GM12874 (cell line): ENCODE results near the gene CDH8.

Experiments used
- CTCF ChIP-seq: IDR thresholded peaks from 2 replicates; pipeline ENCODE4 v1.5.1; 2011; ENCODE audit warnings: low read depth, mild to moderate bottlenecking, control low read depth, low read length, moderate library complexity; ENCODE audit not compliant: insufficient read depth

Gene CDH8

DNA sequence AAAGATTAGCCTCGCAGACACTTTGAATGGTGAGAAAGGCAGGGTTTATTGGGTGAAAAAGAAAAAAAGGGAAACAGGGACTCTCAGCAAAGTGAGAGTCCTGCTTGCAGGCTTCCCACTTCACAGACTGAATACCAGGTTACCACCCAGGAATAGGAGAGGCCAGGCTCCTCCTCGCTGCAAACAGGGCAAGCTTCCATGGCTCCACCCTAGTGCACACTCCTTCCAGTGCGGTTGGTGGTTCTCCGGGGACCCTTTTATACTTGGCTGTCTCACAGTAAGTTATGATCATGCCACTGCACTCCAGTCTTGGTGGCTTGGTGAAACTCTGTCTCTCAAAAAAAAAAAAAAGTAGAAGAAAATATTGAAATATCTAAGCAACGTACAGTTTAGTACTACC lies 30.5 kb upstream of the CDH8 start:
- TF ChIP-seq CTCF = no peak

- TF ChIP-seq CTCF = no peak
These were observed 27.9 kb upstream of the CDH8 start for GRCh38 chr16:62064173-62064572.

- no peak for TF ChIP-seq CTCF
These were observed 23.9 kb upstream of the CDH8 start for GRCh38 chr16:62060089-62060488.

DNA sequence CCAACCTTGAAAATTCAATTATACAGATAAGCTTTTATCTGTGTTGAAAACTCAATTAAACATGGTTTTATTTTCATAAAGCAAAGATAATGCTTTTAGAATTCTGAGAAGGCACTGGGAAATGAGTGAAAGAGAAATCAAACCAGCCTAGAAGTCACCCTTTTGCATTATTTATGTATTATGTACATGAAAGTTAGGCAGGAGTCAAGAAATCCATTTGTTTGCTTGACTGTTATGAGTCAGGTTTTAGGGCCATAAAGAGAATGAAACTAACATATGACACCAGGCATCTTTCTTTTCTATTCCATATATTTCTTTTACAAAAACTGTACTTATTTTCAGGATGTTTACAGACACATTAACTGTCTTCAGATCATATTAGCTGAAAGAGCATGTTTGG lies 23.3 kb upstream of the CDH8 start:
- no peak for TF ChIP-seq CTCF

- TF ChIP-seq CTCF = no peak
These were observed 22.2 kb upstream of the CDH8 start for GRCh38 chr16:62058412-62058811.

- TF ChIP-seq CTCF = no peak
These were observed 15.7 kb upstream of the CDH8 start for GRCh38 chr16:62051942-62052341.

DNA sequence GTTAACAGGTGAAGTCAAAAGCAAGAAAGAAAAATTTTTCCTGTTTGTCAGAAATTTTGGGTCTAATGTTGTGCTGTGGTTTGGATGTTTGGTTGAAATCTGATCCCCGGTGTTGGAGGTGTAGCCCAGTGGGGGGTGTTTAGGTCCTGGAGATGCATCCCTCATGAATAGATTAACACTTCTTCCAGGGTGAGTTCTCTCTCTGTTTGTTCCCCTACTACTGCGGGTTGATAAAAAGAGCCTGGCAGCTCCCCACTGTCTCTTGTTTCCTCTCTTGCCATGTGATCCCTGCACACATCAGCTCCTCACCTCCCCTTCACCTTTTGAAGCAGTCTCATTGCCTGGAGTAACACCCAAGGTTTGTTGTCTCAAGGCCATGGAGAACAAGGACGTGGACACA lies 14.6 kb upstream of the CDH8 start:
- TF ChIP-seq CTCF = no peak

- no peak for TF ChIP-seq CTCF
These were observed 10.6 kb upstream of the CDH8 start for GRCh38 chr16:62046801-62047200.
